Esophagus muscularis mucosa (tissue), 4 donors: ENCODE results near the gene MCEMP1. TPM values are rescaled to one million over a fixed set of nuclear protein-coding genes. Genes with fewer than 3 reads are reported as not detected.

Source experiments
- DNase-seq: peaks from one replicate; pipeline ENCODE4 v3.0.0-alpha.2; 2017; ENCODE audit errors: extremely low spot score
- H3K27ac ChIP-seq, 4 donors: fragments of 200-600 bp; sonication (generic); replicated peaks in 1 of 4; 1 replicate in 3 of 4; 2 replicates in 1 of 4; pipeline ENCODE4 v1.5.1; 2016 to 2019; ENCODE audit warnings: mild to moderate bottlenecking in 1 of 4
- H3K27me3 ChIP-seq, 4 donors: fragments of 200-600 bp; sonication (generic); one replicate each; pipeline versions ENCODE4 v1.5.1 to v1.6.0; 2016 to 2019
- H3K36me3 ChIP-seq, 4 donors: fragments of 200-600 bp; sonication (generic); one replicate each; pipeline ENCODE4 v1.5.1; 2016 to 2019
- H3K4me1 ChIP-seq, 4 donors: fragments of 200-600 bp; sonication (generic); one replicate each; pipeline ENCODE4 v1.5.1; 2016 to 2019
- H3K4me3 ChIP-seq, 4 donors: fragments of 200-600 bp; sonication (generic); 1 replicate in 2 of 4; 2 replicates in 2 of 4; pipeline ENCODE4 v1.5.1; 2016 to 2019; ENCODE audit warnings: mild to moderate bottlenecking in 4 of 4, moderate library complexity in 1 of 4
- H3K9me3 ChIP-seq, 4 donors: fragments of 200-600 bp; sonication (generic); 1 replicate in 3 of 4; 2 replicates in 1 of 4; pipeline ENCODE4 v1.5.1; 2016 to 2019
- EP300 ChIP-seq: sonication (generic); formaldehyde crosslinking; IDR thresholded peaks from one replicate; pipeline ENCODE4 v1.6.1; 2017; ENCODE audit warnings: antibody characterized with exemption
- POLR2A ChIP-seq: fragments of 450-650 bp; IDR thresholded peaks from one replicate; pipeline ENCODE4 v1.6.1; 2017; ENCODE audit warnings: antibody characterized with exemption, moderate library complexity, mild to moderate bottlenecking, low read depth
- POLR2AphosphoS5 ChIP-seq, 2 donors: sonication (generic); formaldehyde crosslinking; IDR thresholded peaks; one replicate each; pipeline ENCODE4 v1.6.1; 2017; ENCODE audit warnings: antibody characterized with exemption in 2 of 2
- WGBS: methylation state at CpG from one replicate; pipeline ENCODE4 v1.1.5; 2018; 5-methylcytosine and 5-hydroxymethylcytosine counted together
- intact Hi-C: fragments of 100-400 bp; cut with DNase I; formaldehyde crosslinking; loops from one replicate; pipeline ENCODE4 v1.15.1; 2023
- total RNA-seq, 4 donors: library from RNA; depleted of rRNA; stranded (reverse); fragments of >200 nt; gene quantifications; one replicate each; pipeline versions ENCODE4 v1.1.0 to v1.2.1, GENCODE V29; 2016
- TF ChIP-seq, protein P1 (sequence below), 3 experiments: fragments of 200-600 bp in 2 of 3; fragments of 450-650 bp in 1 of 3; sonication (generic) in 2 of 3; IDR thresholded peaks; one replicate each; pipeline ENCODE4 v1.5.1; 2017 to 2019; ENCODE audit warnings: antibody characterized with exemption in 3 of 3, mild to moderate bottlenecking in 2 of 3, moderate library complexity in 1 of 3

MCEMP1 gene
- total RNA-seq, 4 donors from 2014 or later, result 0.34 to 2.0 (median 0.42) TPM; not detected in 1

DNA sequence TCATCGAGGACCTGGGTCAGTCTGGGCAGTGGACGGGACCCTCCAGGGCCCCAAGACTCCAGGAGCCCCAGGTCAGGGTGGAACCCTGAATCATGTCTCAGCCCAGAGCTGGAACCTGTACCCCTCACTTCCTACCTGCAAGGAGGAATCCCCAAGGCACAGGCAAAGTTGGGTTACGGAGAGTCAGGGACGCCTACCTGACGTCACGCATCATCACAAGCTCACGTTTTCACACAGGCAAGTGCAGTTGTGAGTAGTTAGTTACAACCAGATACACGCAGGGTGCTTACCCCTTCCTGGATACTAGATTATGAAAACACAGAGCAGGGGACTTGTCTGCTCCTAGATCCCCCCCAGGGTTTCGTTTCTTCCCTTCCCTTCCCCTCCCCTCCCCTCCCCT lies 6.1 kb upstream of the MCEMP1 start:
- WGBS, result 30% methylated on average over 7 of the region's 9 CpGs
- Histone ChIP-seq H3K27ac (no peak overlapping the region), H3K4me1 (peaks cover 0 to 5% (median 2%) of the 10 kb centered on the region in 4 donors), H3K9me3 (no peaks in the 10 kb centered on the region), H3K27me3 (peaks cover 0 to 76% (median 12%) of the 10 kb centered on the region in 4 donors), H3K4me3 (no peak overlapping the region), H3K36me3 (no peaks in the 10 kb centered on the region)
- intact Hi-C loops, result no loop called here
- TF ChIP-seq, protein P1, sequence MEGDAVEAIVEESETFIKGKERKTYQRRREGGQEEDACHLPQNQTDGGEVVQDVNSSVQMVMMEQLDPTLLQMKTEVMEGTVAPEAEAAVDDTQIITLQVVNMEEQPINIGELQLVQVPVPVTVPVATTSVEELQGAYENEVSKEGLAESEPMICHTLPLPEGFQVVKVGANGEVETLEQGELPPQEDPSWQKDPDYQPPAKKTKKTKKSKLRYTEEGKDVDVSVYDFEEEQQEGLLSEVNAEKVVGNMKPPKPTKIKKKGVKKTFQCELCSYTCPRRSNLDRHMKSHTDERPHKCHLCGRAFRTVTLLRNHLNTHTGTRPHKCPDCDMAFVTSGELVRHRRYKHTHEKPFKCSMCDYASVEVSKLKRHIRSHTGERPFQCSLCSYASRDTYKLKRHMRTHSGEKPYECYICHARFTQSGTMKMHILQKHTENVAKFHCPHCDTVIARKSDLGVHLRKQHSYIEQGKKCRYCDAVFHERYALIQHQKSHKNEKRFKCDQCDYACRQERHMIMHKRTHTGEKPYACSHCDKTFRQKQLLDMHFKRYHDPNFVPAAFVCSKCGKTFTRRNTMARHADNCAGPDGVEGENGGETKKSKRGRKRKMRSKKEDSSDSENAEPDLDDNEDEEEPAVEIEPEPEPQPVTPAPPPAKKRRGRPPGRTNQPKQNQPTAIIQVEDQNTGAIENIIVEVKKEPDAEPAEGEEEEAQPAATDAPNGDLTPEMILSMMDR (IDR thresholded peaks at IDR 0.05), result no peak
- no peak for TF ChIP-seq POLR2A
- no peak for DNase-seq

DNA sequence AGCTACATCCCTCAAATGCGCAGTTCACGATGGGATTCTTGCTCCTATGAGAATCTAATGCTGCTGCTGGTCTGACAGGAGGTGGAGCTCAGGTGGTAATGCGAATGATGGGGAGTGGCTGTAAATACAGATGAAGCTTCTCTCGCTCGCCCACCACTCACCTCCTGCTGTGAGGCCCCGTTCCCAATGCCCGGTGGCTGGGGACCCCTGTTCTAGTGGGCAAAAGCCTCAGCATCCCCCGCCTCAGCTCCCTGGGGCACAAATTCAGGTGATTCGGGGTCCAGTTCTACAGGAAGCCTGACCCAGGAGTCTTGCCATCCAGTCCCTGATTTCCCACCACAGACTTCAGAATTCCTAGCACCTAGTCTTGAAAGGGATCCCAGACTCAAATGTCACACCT lies 4.4 kb upstream of the MCEMP1 start:
- no peak overlapping the region for H3K27ac ChIP-seq
- TF ChIP-seq POLR2A (no peak), POLR2AphosphoS5 (IDR thresholded peaks at IDR 0.05) (no peak), EP300 (no peak)
- TF ChIP-seq, protein P1 (IDR thresholded peaks at IDR 0.05), result no peak

DNA sequence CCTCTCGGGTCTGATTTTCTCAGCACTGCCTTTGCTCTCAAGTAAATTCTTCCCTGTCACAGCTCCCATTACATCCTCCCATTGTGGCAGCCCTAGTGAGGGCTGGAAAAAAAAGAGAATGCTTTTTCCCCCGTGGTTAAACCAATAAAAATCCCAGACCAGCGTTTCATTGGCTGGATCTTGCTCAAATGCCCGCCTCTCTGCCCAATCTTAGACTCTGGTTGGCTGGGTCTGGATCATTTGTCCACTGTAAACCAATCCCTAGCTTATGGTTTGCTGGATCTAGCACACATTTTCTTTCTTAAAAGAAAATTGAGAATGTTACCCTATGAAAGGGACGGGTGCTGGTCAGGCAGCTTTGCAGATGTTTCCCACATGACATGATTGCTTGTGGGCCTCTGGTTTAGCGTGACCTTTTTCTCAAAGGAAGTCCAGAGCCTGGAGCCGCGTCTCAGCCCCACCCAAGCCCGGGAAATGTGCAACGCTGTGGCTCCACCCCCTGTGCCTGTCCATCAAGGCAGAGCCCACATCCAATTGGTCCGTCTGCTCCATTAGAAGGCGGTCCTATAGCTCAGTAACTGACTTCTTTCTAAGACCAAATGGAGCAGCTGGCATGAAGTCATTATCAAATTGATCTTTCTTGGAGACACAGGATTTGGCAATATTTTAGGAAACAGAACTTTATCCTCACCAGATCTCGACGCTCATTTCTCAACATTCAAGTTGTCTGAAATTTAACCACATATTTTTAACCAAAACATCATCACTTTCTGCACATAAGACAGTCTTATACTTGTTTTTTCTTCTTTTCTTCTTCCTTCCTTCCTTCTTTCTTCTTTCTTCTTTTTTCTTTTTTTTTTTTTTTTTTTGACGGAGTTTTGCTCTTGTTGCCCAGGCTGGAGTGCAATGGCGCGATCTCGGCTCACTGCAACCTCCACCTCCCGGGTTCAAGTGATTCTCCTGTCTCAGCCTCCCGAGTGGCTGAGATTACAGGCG lies 2.6 kb upstream of the MCEMP1 start:
- Histone ChIP-seq H3K4me1 (peaks cover 0 to 5% (median 2%) of the 10 kb centered on the region in 4 donors), H3K27me3 (peaks cover 0 to 87% (median 14%) of the 10 kb centered on the region in 4 donors), H3K36me3 (no peaks in the 10 kb centered on the region), H3K9me3 (no peaks in the 10 kb centered on the region), H3K27ac (peak overlapping the region in 1 of 4 donors; percentile 20), H3K4me3 (no peak overlapping the region)
- 54% methylated on average over 20 of the region's 21 CpGs for WGBS
- no peak for TF ChIP-seq EP300
- no peak for TF ChIP-seq POLR2A
- TF ChIP-seq, protein P1 (IDR thresholded peaks at IDR 0.05), result no peak
- TF ChIP-seq POLR2AphosphoS5 (IDR thresholded peaks at IDR 0.05), result no peak
- intact Hi-C loops, result no loop called here
- DNase-seq, result peak; percentile 93

More for the DNA sequence above, 4.4 kb upstream of the MCEMP1 start:
- no peak for DNase-seq
- H3K4me3 ChIP-seq, result no peak overlapping the region
- WGBS, result 74% methylated on average over 3 of the region's 9 CpGs
- H3K36me3 ChIP-seq, result no peaks in the 10 kb centered on the region
- intact Hi-C loops, result no loop called here
- H3K27me3 ChIP-seq, result peaks cover 0 to 84% (median 14%) of the 10 kb centered on the region in 4 donors
- no peaks in the 10 kb centered on the region for H3K9me3 ChIP-seq
- peaks cover 0 to 5% (median 2%) of the 10 kb centered on the region in 4 donors for H3K4me1 ChIP-seq

DNA sequence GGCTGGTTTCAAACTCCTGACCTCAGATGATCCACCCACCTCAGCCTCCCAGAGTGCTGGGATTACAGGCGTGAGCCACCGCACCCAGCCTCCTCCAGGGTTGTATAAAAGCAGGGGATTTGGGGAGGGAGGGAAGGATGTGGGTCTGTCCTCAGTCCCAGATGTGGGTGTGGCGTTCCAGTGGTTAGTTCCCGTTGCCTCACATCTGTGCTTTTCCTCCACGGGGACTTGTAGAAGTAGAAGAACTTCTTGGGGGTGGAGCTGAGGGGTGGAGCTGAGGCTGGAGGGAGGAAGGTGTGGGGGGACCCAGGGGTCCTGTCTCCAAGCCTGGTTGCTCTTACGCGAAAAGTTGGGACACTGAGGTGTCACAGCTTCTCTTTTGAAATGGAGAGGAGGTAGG lies 514 bp upstream of the MCEMP1 start:
- H3K4me1 ChIP-seq, result peaks cover 4 to 19% (median 9%) of the 10 kb centered on the region in 4 donors
- peaks cover 0 to 78% (median 6%) of the 10 kb centered on the region in 4 donors for H3K27me3 ChIP-seq
- intact Hi-C loops, result no loop called here
- TF ChIP-seq, protein P1 (IDR thresholded peaks at IDR 0.05), result no peak
- no peak for TF ChIP-seq EP300
- no peak for TF ChIP-seq POLR2A
- no peak for TF ChIP-seq POLR2AphosphoS5 (IDR thresholded peaks at IDR 0.05)
- no peak for DNase-seq
- no peaks in the 10 kb centered on the region for H3K9me3 ChIP-seq
- 48% methylated on average over 6 of the region's 7 CpGs for whole genome bisulfite sequencing
- no peak overlapping the region for H3K4me3 ChIP-seq
- H3K36me3 ChIP-seq, result no peaks in the 10 kb centered on the region
- no peak overlapping the region for H3K27ac ChIP-seq
